Stimulated activated CD8-positive, alpha-beta memory T cell treated with anti-CD3 and anti-CD28 coated beads, Interleukin-4, amount 100 ng/mL, for 48 hours (primary cell): ENCODE results near the gene GALNT12.

Experiments
- DNase-seq: peaks from one replicate; pipeline ENCODE4 v3.0.0-alpha.2; 2020

GALNT12 gene

DNA sequence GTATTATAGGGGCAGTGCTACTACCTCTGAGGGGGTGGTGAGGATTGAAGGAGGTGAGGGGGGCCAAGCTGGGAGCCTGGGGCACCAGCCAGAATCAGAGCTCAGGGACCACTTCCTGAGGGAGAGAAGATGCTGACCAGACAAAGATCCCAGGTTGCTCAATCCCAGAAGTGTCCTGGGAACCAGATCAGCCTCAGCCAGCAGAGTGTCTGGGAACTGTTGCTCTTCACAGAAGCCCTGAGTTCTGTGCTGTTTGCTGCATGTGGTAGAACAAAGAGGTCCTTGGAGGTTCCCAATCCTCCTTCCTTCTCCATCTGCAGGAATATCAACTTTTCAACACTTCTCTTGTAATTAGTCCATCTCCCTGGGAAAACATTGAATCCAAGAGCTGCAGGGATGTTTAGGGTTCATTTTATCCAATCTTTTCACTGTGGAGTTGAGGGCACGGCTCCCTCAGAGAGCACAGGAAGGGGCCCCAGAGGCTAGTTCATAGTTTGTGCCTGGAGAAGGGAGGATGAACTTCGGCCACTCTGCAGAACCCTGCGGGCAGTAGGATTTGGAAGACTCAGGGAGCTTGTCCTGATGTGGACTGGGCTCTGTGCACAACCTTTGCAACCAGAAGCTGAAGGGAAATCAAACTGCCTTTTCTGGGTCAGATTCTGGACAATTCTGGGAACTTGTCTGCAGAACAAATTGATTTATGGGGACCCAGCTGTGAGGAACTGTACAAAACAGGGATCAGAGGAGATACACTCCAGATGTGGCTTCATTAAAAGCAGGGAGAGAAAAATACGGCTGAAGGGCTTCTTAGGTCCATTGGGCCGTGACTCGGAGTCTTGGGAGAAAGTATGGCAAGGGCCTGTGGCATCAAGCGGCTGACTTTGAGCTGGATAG, 57.1 kb downstream of the GALNT12 start:
- DNase-seq: no peak

DNA sequence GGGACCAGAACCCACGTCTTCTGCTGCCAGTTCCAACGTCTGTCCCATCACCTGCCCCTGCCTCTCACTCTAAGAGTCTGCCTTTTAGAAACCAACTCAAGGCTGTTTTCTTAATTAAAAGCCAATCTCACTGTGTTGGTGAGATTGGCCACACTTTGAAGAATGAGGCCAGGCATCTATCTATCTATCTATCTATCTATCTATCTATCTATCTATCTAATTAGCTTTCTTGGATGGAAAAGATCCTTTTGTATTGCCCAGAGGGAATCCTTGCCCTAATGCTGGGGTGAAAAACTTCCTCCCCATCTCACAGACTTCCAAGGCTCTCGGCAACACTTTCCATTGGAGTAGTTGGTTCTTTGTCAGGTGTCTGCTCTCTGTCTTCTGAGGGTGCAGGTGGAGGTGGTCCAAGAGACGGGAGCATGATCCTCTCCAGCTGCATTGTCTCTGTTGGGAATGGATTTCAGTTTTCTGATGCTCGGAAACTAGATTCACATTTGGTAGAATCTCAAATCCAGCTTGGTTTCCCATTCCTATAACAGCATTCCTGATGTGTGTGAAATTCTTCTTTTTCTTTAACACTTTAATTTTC, 57.9 kb downstream of the GALNT12 start:
- no peak for DNase-seq

GRCh38 chr9:98866435-98867102, 59.1 kb downstream of the GALNT12 start:
- no peak for DNase-seq

DNA sequence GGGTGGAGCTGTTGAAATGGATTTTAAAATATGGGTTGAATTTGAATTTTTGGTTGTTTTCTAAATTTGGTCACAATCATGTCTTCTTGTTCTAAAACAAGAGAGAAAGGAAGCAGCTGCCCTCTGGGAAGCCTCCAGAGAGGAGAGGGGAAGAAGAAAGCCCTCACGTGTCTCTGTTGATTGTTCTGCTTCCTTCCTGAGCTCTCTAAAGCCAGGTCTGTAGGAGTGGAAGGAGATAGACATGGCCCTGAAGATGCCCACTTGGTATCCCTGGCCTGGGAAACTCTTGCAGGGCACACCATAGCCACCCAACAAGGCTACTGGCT, 59.6 kb downstream of the GALNT12 start:
- DNase-seq: no peak

GRCh38 chr9:98867429-98868168, 60.1 kb downstream of the GALNT12 start:
- DNase-seq: no peak

DNA sequence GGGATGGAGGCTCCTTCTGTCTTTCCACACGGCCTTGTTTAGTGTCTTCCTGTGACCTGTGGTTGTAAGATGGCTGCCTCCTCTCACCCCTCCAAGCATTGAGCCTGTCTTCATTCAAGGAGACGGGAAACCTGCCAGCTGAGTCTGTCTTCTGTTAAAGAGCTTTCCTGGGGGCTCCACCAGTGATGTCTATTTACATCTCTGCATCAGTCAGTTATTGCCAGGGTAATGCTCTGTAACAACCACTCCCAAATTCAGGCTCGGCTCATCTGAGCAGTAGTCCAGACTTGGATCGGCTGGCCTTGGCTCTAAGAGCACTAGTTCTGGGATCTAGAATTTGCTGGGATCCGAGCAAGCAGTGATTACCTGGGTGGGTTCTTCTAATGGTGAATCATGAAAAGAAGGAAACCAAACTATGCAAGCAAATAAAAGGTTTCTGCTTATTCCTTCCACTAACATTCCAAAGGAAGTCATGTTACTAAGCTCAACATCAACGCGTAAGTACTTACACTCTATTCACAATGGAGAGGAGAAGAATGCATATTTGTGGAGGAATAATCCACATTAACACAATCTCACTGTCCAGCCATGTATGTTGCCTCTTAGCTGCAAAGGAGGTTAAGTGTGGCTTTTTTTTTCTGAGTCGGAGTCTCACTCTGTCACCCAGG, 61.7 kb downstream of the GALNT12 start:
- DNase-seq: no peak

GRCh38 chr9:98869866-98870265, 62.4 kb downstream of the GALNT12 start:
- no peak for DNase-seq

DNA sequence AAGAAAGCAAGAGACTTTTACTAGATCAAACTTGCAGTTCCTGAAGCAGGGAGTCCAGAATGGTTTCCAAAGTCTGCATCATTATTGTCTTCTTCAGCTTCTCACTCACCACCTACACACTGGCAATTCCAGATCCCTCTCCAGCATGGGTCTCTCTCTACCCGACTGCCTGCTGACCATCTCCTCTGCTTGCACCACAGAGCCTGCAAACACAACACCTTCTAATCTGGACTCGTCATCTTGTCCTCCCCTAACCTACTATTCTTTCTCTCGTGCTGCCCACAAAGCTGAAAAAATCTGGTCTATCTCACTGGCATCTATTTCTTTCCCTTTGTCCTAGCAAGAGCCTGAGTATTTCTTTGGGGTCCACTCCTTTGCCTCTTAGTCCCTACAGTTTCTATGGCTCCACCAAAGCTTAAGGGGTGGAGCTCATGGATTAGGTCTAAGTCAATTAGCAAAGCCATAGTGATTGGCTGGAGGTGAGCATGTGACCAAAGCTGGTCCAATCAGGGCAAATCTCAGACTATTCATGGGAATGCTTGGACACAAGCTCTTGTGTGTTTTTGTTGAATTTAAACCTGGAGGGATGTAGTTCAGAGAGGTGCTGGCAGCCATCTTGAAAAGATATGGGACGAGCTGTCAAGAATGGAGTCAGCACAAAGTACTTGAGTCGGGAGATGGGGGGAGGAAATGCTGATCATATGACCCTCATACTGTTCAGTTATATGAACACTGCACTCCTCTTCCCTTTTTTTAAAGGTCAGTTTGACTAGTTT, 63.5 kb downstream of the GALNT12 start:
- DNase-seq: no peak

DNA sequence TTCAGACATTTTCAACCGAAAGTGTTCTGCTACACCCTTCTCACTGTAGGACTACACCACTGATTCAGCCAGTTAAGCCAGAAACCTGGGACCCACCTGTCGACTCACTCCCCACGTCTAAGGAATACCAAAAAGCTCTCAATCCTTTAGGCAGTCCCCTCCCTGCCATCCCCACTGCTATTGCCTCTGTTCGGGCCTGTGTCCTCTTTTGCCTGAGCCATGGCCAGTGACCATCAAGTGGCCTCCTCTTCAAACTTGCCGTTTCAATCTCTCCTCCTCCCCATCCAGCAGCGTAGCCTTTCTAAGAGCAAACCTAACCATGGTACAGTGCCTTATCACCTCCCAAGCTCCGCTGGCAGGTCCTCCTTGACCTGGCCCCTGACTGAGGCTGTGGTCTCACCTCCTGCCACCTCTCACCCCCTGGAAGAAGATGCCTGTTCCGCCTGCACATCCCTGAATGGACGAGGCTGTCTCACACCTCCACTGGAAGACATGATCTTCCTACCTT, 64.1 kb downstream of the GALNT12 start:
- no peak for DNase-seq

DNA sequence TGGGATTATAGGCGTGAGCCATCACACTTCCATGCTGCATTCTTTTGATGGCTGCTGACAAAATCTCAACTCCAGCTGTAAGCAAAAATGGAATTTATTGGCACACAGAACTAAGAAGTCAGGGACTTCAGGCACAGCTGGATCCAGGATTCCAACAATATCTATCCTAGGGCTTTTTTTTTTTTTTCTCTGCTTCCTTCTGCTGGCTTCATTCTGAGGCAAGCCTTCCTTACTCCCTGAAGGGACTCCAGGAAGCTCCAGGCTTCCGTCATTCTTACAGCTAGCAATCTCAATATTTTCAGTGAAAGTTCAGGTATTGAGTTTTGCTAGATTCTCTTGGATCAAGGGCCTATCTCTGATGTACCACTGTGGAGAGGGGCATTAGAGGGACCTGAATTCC, 66.1 kb downstream of the GALNT12 start:
- no peak for DNase-seq

- no peak for DNase-seq
Observed at GRCh38 chr9:98873951-98874371, 66.5 kb downstream of the GALNT12 start.

DNA sequence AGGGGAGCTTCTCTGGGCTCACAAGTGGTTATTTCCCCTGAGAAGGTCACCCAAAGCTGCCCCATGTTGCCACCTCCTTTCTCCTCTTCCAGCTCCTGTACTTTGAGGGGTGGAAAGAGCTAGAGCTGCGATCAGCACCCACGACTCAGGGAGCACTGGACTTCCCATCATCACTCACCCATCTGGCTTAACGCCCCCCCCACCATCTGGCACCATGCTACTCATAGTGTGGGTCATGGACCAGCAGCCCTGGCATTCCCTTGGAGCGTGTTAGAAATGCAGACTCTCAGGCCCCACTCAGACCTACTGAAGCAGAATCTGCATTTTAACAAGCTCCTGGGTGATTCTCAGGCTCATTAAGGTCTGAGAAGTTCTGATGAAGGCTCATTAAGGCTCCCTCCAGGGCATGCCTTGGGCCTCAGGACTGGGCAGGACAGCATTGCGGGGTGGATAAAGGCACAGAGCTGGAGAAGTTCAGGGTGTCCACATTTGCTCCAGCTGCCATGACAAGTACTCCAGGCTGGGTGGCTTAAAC, 67.3 kb downstream of the GALNT12 start:
- DNase-seq: no peak

DNA sequence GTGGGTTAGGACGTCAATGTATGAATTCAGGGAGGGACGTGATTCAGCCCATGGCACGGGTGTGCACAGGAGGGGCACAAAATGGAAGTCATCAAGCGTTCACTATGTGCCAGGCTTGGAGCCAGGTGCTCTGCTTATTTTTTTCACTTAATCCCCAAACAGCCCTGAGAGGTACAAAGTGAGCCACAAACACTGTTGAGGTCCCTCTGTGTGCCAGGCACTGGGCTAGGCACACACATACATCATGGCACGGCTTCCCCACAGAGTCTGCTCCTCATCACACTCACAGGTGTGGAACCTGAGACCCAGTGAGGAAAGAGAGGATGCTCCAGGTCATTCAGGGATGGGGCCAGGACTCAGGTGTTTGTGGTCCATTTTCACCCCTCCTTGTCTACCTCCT, 68.1 kb downstream of the GALNT12 start:
- no peak for DNase-seq

DNA sequence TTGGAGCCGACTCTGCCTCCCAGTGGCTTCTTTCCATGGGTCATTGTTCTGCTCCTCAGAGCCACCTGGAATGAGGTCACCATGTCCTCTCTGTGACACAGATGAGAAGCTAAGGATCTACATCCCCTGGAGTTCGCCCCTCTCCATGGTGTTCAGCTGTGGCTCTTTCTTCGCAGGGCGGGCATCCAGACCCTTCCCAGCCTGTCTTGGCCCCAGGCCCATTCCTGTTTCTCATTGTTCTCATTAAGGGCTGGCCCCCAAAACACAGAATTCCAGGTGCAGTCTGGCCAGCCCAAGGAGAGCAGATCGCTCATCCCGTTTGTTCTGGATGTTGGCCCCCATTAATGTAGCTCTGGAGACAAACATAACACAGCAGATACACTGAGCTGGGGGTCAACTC, 69.8 kb downstream of the GALNT12 start:
- DNase-seq: no peak

DNA sequence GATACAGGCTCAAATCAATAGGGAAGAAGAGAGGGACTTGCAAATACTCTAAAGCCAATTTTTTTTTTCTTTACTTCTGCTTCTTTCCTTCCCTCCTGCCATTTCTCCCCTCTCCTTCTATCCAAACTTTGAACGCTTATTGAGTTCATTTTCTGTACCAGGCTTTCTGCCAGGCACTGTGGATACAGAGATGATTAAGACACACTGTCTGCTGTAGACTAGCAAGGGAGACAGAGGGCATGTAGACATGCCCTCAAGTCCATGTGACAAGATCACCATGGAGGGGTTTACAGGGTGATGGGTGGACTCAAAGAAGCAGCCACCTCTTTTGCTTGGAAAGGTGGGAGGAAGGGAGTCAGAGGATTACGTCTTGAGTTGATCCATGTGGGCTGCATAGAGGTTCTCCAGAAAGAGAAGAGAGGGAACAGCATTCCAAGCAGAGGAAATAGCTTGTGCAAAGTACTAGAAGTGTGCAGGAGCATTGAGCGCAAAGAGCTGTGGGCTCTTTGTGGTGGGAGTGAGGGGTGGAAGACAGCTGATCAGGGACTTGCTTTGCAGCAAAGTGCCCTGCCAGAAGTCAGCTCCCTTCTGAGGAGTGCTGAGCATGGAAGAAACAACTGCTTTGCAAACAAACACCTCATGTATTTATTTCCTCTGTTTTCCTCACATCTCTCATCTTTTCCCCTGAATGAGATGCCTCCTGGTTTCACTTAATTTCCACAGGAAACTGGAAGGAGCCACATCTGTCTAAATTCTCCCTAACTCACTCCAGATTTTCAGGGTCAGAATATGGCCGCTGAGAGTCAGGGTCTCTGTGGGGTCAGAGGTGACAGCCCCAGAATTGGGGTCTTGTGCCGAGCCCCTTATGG, 71.9 kb downstream of the GALNT12 start:
- DNase-seq: no peak

DNA sequence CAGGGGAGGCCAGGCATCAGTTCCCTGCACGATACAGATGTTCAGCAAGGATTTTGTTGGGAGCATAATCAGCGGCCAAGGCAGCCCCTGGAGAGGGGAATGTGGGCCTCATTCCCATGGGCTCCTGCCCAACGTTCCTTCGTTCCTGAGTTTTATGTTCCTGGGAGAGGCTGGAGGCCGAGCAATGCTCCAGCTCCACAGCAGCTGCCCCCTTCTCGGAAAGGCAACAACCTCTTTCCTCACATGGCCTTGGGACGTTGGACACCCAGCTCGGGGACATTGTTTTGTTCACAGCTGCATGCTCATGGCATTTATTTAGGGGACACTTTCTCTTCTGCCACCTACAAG, 72.5 kb downstream of the GALNT12 start:
- DNase-seq: no peak

DNA sequence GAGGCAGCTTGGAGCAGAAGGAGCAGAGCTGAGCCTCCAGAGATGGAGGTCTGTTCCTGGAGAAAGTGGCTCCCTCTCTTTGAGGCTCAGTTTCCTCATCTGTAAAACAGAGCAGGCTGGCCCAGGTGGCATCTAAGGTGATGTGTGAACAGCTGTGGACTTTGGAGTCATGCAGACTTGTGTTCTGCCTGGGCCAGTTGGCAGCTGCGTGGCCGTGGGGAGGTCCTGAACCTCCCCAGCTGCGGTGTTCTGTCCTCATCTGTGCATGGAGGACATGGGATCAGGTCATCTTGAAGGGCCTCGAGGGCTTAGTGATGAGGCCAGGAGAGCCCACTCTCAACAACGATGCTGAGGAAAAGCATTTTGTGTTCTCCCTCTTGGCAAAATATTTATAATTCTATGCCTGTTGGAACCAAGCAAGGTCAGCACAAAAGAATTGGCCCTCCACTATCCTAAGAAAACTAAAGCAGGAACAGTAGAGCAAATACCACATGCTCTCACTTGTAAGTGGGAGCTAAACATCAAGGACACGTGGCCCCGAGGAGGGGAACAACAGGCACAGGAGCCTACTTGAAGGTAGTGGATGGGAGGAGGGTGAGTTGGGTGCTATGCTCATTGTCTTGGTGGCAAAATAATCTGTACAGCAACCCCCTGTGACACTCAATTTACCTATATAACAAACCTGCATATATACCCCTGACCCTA, 73.0 kb downstream of the GALNT12 start:
- DNase-seq: no peak

DNA sequence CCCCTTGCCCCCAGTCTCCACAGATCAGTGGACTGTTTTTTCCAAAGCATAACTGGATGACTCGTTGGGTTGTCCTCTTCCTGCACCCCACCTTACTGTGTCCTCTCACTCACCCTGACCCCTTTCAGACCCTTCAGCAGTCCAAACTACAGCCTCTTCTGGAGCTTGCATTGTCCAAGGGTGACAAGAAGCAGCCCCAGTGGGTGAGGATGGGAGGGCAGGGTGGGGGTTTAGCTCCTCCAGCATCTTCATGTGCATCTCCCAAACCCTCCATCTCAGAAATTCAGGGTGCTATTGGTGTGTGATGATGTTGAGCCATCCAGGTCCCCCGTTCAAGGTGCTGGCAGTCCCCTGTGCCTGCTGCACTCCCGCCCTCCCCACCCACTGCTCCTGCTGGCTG, 73.9 kb downstream of the GALNT12 start:
- DNase-seq: no peak

DNA sequence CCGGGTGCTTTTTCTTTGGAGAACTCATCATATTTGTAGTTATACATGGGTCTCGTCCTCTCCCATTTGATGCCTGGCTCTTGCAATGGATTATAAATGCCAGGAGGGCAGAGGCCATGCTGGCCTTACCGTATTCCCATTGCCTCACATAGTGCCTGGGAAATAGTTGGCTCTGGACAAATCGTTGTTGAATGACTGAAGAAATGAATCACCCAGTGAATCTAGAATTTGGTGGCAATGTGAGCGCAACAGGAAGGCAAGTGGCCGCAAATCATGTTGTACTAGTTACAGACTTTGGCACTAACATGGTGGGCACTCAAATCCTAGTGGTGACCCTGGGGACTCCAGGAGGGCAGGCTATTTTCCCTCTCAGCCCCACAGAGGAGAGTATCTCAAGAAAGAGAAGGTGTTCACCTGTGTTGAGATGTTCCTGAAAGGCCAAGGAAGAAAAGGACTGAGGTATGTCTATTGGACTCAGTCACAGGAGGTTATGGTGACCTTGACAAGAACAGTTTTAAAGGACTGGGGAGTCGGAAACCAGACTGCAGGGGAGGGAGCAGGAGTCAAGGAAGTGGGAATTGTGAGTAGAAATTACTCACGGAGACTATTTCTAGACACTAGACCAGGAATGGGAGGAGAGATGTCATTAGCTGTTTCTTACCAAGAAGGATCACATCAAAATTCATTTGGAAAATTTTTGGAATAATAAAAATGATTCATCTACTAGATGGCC, 74.5 kb downstream of the GALNT12 start:
- no peak for DNase-seq
